HEK293T (cell line): ENCODE data around the gene HPDL.

Experiments
- BHLHE40 ChIP-seq: fragments of 450-650 bp; IDR thresholded peaks from 2 replicates; pipeline ENCODE4 v1.6.1; 2016; ENCODE audit warnings: mild to moderate bottlenecking, moderate library complexity, borderline replicate concordance
- FOXA1 ChIP-seq: fragments of 450-650 bp; IDR thresholded peaks from 2 replicates; pipeline ENCODE4 v1.6.1; 2016; ENCODE audit warnings: mild to moderate bottlenecking
- FOXM1 ChIP-seq: fragments of 450-650 bp; IDR thresholded peaks from 2 replicates; pipeline ENCODE4 v1.6.1; 2017; ENCODE audit warnings: mild to moderate bottlenecking, borderline replicate concordance
- L3MBTL2 ChIP-seq: fragments of 450-650 bp; conservative IDR thresholded peaks from 2 replicates; pipeline ENCODE4 v1.6.1; 2016; ENCODE audit warnings: mild to moderate bottlenecking
- LEF1 ChIP-seq: fragments of 450-650 bp; IDR thresholded peaks from 2 replicates; pipeline ENCODE4 v1.6.1; 2017; ENCODE audit warnings: mild to moderate bottlenecking, borderline replicate concordance
- PKNOX1 ChIP-seq: fragments of 450-650 bp; IDR thresholded peaks from 2 replicates; pipeline ENCODE4 v1.6.1; 2016
- SP1 ChIP-seq: fragments of 450-650 bp; IDR thresholded peaks from 2 replicates; pipeline ENCODE4 v1.6.1; 2017
- SUZ12 ChIP-seq: fragments of 450-650 bp; IDR thresholded peaks from 2 replicates; pipeline ENCODE4 v1.6.1; 2016; ENCODE audit warnings: mild to moderate bottlenecking

- no peak for TF ChIP-seq FOXM1
- TF ChIP-seq SP1, result no peak
- no peak for TF ChIP-seq L3MBTL2
- no peak for TF ChIP-seq LEF1
- TF ChIP-seq BHLHE40, result no peak
- TF ChIP-seq SUZ12, result no peak
- no peak for TF ChIP-seq FOXA1
- TF ChIP-seq PKNOX1, result no peak
These were observed 5.0 kb downstream of the HPDL start for GRCh38 chr1:45331436-45332345.
